GM20000 (cell line): ENCODE results near the gene CMTM7.

Experiments
- DNase-seq: peaks from one replicate; pipeline ENCODE4 v3.0.0; 2012; ENCODE audit warnings: low spot score
- CTCF ChIP-seq: IDR thresholded peaks from 2 replicates; pipeline ENCODE4 v1.5.1; 2012; ENCODE audit warnings: mild to moderate bottlenecking, control low read depth; ENCODE audit errors: extremely low read depth, missing control alignments

CMTM7 gene

GRCh38 chr3:32399030-32399620 lies 7.5 kb downstream of the CMTM7 start:
- peak; percentile 5 for TF ChIP-seq CTCF
- peak; percentile 69 for DNase-seq

GRCh38 chr3:32401126-32401525 lies 9.5 kb downstream of the CMTM7 start:
- TF ChIP-seq CTCF: no peak
- no peak for DNase-seq

- DNase-seq: peak; percentile 73
- no peak for TF ChIP-seq CTCF
These were observed 10.0 kb downstream of the CMTM7 start for GRCh38 chr3:32401556-32402081.

GRCh38 chr3:32403663-32404062 lies 12.0 kb downstream of the CMTM7 start:
- TF ChIP-seq CTCF: no peak
- DNase-seq: no peak

- DNase-seq: no peak
- TF ChIP-seq CTCF: no peak
These were observed 13.1 kb downstream of the CMTM7 start for GRCh38 chr3:32404714-32405113.

GRCh38 chr3:32405155-32405554 lies 13.5 kb downstream of the CMTM7 start:
- no peak for DNase-seq
- TF ChIP-seq CTCF: no peak

GRCh38 chr3:32405711-32406323 lies 14.2 kb downstream of the CMTM7 start:
- DNase-seq: no peak
- no peak for TF ChIP-seq CTCF
